HepG2 (cell line): ENCODE measurements around the gene LRSAM1. TPM values are rescaled to one million over a fixed set of nuclear protein-coding genes. Genes with fewer than 3 reads are reported as not detected.

ENCODE experiments used
- ATAC-seq: fragments of 200-7000 bp; cut with Tn5 transposase; 3 replicates; pipeline ENCODE4 v1.9.1; 2020; ENCODE audit warnings: mild to moderate bottlenecking, moderate library complexity
- BruUV-seq: library from RNA; stranded (reverse); fragments of 400-500 nt; replicated peaks from 2 replicates; lab custom pipeline; 2021; lab: Mats Ljungman, UMichigan
- CTCF ChIA-PET: fragments of 300-600 bp; formaldehyde crosslinking; extraction: SDS; loops from one replicate; lab custom pipeline; 2021; ENCODE audit warnings: low total read pairs, inconsistent platforms, low intra/inter-chr PET ratio; lab: Yijun Ruan, JAX
- POLR2A ChIA-PET: fragments of 350-600 bp; sonication (Branson Sonifier 250); formaldehyde crosslinking; loops from one replicate; lab custom pipeline; 2020; ENCODE audit warnings: antibody characterized with exemption, inconsistent platforms; lab: Yijun Ruan, JAX
- DNase-seq: peaks from one replicate; pipeline ENCODE4 v3.0.0-alpha.2; 2015; ENCODE audit warnings: low spot score
- FAIRE-seq: peaks from 3 replicates; lab custom pipeline; 2011; peaks lifted over from hg19 to GRCh38; lab: Jason Lieb, UNC
- H2AFZ ChIP-seq: one replicate; pipeline ENCODE4 v1.6.1; 2011; ENCODE audit warnings: low read length, inconsistent platforms
- H3K27ac ChIP-seq: fragments of 300-600 bp; 3 replicates; pipeline ENCODE4 v1.8.0; 2011; ENCODE audit warnings: mixed run types, mild to moderate bottlenecking, mixed read lengths, low read length, inconsistent platforms; ENCODE audit not compliant: insufficient read depth; ENCODE audit errors: extremely low read length
- H3K27me3 ChIP-seq, 2 experiments: fragments of 200-600 bp in 1 of 2; 2 replicates in 1 of 2; 3 replicates in 1 of 2; pipeline versions ENCODE4 v1.6.0 to v1.8.0; 2011; ENCODE audit warnings: low read length in 2 of 2, mild to moderate bottlenecking in 2 of 2, moderate library complexity in 2 of 2, inconsistent platforms in 1 of 2; ENCODE audit not compliant: insufficient read depth in 2 of 2, control insufficient read depth in 1 of 2
- H3K36me3 ChIP-seq, 2 experiments: fragments of 200-600 bp in 1 of 2; replicated peaks in 1 of 2; 2 replicates in 1 of 2; 3 replicates in 1 of 2; pipeline versions ENCODE4 v1.5.1 to v1.8.0; 2011; ENCODE audit warnings: low read length in 2 of 2, inconsistent platforms in 1 of 2; ENCODE audit not compliant: insufficient read depth in 2 of 2, control insufficient read depth in 1 of 2
- H3K4me1 ChIP-seq: 2 replicates; pipeline ENCODE4 v1.5.1; 2012; ENCODE audit warnings: low read length, inconsistent platforms; ENCODE audit not compliant: insufficient read depth
- H3K4me2 ChIP-seq: 2 replicates; pipeline ENCODE4 v1.6.0; 2011; ENCODE audit warnings: low read depth, low read length, inconsistent platforms
- H3K4me3 ChIP-seq, 3 experiments: fragments of 200-600 bp in 1 of 3; sonication (generic), shearing (Covaris generic) in 1 of 3; replicated peaks in 1 of 3; 2 replicates each; pipeline ENCODE4 v1.5.1; 2011 to 2016; ENCODE audit warnings: low read length in 3 of 3, inconsistent platforms in 2 of 3, low read depth in 2 of 3, mild to moderate bottlenecking in 2 of 3, control low read depth in 1 of 3, mixed read lengths in 1 of 3; ENCODE audit not compliant: insufficient read depth in 1 of 3
- H3K79me2 ChIP-seq: one replicate; pipeline ENCODE4 v1.6.1; 2011; ENCODE audit warnings: low read length, inconsistent platforms; ENCODE audit not compliant: insufficient read depth
- H3K9ac ChIP-seq: 2 replicates; pipeline ENCODE4 v1.6.0; 2011; ENCODE audit warnings: mild to moderate bottlenecking, low read depth, low read length, inconsistent platforms; ENCODE audit not compliant: insufficient read depth
- H3K9me3 ChIP-seq: 2 replicates; pipeline ENCODE4 v1.5.1; 2012; ENCODE audit warnings: mild to moderate bottlenecking, low read length
- H4K20me1 ChIP-seq: 2 replicates; pipeline ENCODE4 v1.6.0; 2011; ENCODE audit warnings: inconsistent platforms, mild to moderate bottlenecking, low read length, moderate library complexity; ENCODE audit not compliant: insufficient read depth
- CEBPG ChIP-seq: IDR thresholded peaks from 2 replicates; pipeline ENCODE4 v1.6.1; 2016
- HMG20A ChIP-seq: IDR thresholded peaks from 2 replicates; pipeline ENCODE4 v1.6.1; 2016; ENCODE audit warnings: borderline replicate concordance
- MAFG ChIP-seq: sonication (generic); formaldehyde crosslinking; IDR thresholded peaks from 2 replicates; pipeline ENCODE4 v1.5.1; 2020; ENCODE audit warnings: mild to moderate bottlenecking, missing genetic modification reagents
- RELA ChIP-seq: sonication (generic); formaldehyde crosslinking; IDR thresholded peaks from 2 replicates; pipeline ENCODE4 v1.4.0; 2020; ENCODE audit warnings: missing genetic modification reagents
- SIX4 ChIP-seq: sonication (generic); formaldehyde crosslinking; IDR thresholded peaks from 2 replicates; pipeline ENCODE4 v1.4.0; 2020; ENCODE audit warnings: missing genetic modification reagents
- ZFYVE20 ChIP-seq: sonication (generic); formaldehyde crosslinking; IDR thresholded peaks from 2 replicates; pipeline ENCODE4 v1.8.0; 2023; ENCODE audit warnings: low read depth, mild to moderate bottlenecking, moderate library complexity, missing genetic modification reagents, borderline replicate concordance
- ZMAT3 ChIP-seq: sonication (generic); formaldehyde crosslinking; conservative IDR thresholded peaks from 2 replicates; pipeline ENCODE4 v1.7.0; 2021; ENCODE audit warnings: missing genetic modification reagents
- ZNF296 ChIP-seq: sonication (generic); formaldehyde crosslinking; conservative IDR thresholded peaks from 2 replicates; pipeline ENCODE4 v1.5.0; 2020; ENCODE audit warnings: mild to moderate bottlenecking, missing genetic modification reagents
- ZNF34 ChIP-seq: sonication (generic); formaldehyde crosslinking; IDR thresholded peaks from 2 replicates; pipeline ENCODE4 v1.4.0; 2020; ENCODE audit warnings: mild to moderate bottlenecking, missing genetic modification reagents, borderline replicate concordance
- ZNF549 ChIP-seq: sonication (generic); formaldehyde crosslinking; IDR thresholded peaks from 2 replicates; pipeline ENCODE4 v1.5.0; 2020; ENCODE audit warnings: missing genetic modification reagents
- ZNF564 ChIP-seq: sonication (generic); formaldehyde crosslinking; IDR thresholded peaks from 2 replicates; pipeline ENCODE4 v1.8.1; 2023; ENCODE audit warnings: mild to moderate bottlenecking, missing genetic modification reagents
- ZNF678 ChIP-seq: sonication (generic); formaldehyde crosslinking; IDR thresholded peaks from 2 replicates; pipeline ENCODE4 v1.4.0; 2020; ENCODE audit warnings: mild to moderate bottlenecking, missing genetic modification reagents
- ZNF781 ChIP-seq: sonication (generic); formaldehyde crosslinking; IDR thresholded peaks from 2 replicates; pipeline ENCODE4 v1.5.1; 2020; ENCODE audit warnings: borderline replicate concordance, mild to moderate bottlenecking, missing genetic modification reagents; ENCODE audit errors: not compliant biosample characterization
- WGBS: methylation state at CpG from one replicate; pipeline ENCODE4 v1.1.6; 2017; ENCODE audit warnings: low lambda C conversion rate; 5-methylcytosine and 5-hydroxymethylcytosine counted together
- in situ Hi-C: cut with HindIII; loops from 2 replicates; pipeline ENCODE4 v1.10.0; 2017; ENCODE audit warnings: low pct_unique_long_range_greater_than_20kb; ENCODE audit not compliant: extremely low pct_ligation_motif_present
- intact Hi-C: fragments of 100-400 bp; cut with micrococcal nuclease; formaldehyde crosslinking; loops from one replicate; pipeline ENCODE4 v1.10.0; 2022; ENCODE audit not compliant: unreplicated experiment
- polyA plus RNA-seq, 8 experiments: library from polyadenylated mRNA; depleted of rRNA in 3 of 8; stranded (reverse) in 7 of 8; unstranded in 1 of 8; fragments of >200 nt; fragmentation: Illumina TruSeq in 4 of 8; extraction: Trizol in 4 of 8; gene quantifications; 2 replicates each; pipeline versions ENCODE4 v1.2.1 to v1.2.3, GENCODE V29; 2011 to 2016; ENCODE audit warnings: low read depth in 4 of 8, missing spikeins in 1 of 8, mixed read lengths in 1 of 8; ENCODE audit not compliant: insufficient read depth in 1 of 8
- total RNA-seq, 5 experiments: library from RNA; depleted of rRNA; stranded (reverse); fragments of >200 nt; fragmentation: Illumina TruSeq; extraction: Trizol; gene quantifications; 2 replicates each; pipeline ENCODE4 v1.2.3, GENCODE V29; 2016; ENCODE audit warnings: low read depth in 1 of 5
- TF ChIP-seq, protein P1 (sequence below): sonication (generic); formaldehyde crosslinking; IDR thresholded peaks from 2 replicates; pipeline ENCODE4 v1.8.1; 2023; ENCODE audit warnings: missing genetic modification reagents, inconsistent platforms, borderline replicate concordance
- TF ChIP-seq, protein P2 (sequence below): IDR thresholded peaks from 2 replicates; pipeline ENCODE4 v1.6.1; 2012; ENCODE audit warnings: inconsistent platforms

Gene LRSAM1
- total and polyA plus RNA-seq, 2 of the 13 experiments (the other 11 are each of a cell fraction or from before 2014, with no cell fraction given) = 8.7 to 10.2 TPM

DNA sequence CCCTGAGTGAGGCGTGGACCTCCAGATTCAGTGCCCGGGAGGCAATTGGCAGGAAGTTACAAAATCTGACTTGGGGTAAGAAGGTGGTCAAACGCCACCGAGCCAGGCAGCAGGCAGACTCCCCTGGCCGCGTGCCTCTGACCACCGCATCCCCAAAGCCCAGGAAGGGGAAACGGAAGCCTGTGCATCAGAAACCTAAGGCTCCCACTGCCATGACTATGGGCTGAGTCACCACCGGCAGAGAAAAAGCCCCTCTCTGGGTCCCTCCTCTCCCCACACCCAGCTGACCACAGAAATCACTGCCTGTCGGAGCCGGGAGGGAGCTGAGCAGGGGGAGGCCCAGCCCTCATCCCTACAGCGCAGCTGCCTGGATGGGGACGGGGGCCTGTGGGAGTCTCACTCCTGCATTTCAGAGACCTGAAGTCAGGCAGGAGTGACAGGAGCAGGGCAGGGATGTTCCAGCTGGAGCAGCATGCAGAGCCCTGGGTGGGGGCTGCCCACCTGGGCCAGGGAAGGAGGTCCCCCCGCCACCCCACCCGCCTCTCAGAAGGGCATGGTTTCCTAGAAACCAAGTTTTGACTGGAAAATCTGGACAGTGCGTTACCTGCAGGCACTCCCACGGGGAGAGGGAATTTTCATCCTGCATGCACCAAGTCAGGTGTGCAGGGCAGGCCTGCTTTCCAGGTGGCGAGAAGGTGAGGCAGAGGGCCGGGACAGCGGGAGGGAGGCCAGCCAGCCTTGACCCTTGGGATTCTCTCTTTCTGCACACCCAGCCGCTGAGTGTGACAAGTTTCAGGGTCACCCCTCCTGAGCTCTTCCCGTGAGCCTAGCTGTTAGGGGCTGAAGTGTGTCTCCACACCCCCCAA lies 68.2 kb downstream of the LRSAM1 start:
- no peak for DNase-seq

DNA sequence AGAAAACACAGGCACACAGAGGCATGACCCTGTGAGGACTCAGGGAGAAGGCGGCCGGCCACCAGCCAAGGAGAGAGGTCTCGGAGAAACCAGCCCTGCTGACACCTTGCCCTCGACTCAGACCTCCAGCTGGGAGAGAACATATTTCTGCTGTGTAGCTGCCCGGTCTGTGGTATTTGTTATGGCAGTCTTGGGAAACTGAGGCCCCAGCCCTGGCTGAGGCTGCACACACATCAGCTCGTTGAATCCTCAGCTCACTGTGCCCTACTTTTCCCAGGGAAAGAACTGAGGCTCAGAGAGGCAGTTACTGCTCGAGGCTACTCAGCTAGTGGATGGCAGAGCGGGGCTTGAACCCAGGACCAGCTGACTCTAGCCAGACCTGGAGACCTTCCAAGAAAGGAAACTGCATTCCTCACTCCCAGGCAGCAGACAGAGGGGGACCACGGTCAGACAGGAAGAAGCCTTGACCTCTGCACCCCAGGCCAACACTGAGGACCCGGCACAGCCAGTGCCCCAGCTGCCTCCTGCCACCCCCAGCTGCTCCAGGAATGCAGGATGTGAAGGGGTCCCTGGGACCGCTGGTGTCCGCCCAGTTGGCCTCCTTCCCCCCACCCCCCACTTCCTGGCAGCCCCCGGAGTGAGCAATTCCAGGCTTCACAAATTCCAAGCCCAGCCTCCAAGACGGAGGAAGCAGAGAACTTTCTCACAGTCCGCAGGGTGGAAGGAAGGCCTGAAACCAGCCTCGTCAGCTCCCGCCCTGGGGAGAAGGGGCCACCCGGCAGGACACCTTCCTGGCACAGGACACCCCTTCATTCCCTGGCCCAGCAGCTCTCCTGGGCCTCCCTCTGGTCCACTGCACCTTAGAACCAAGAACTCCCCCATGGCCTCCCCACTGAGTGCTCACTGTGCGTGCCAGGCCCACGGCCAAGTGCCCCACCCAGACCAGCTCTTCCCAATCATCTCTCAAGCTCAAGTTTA lies 69.9 kb downstream of the LRSAM1 start:
- no peak overlapping the region for H3K9ac ChIP-seq
- no peak overlapping the region for H3K4me3 ChIP-seq
- TF ChIP-seq ZNF781 (CRISPR knock-in tag) = no peak
- no peak for TF ChIP-seq MAFG (CRISPR knock-in tag)
- TF ChIP-seq HMG20A = no peak
- no peak for TF ChIP-seq ZMAT3 (CRISPR knock-in tag)
- no peak for TF ChIP-seq ZNF296 (CRISPR knock-in tag)
- TF ChIP-seq ZFYVE20 (CRISPR knock-in tag) = no peak
- TF ChIP-seq, protein P1, sequence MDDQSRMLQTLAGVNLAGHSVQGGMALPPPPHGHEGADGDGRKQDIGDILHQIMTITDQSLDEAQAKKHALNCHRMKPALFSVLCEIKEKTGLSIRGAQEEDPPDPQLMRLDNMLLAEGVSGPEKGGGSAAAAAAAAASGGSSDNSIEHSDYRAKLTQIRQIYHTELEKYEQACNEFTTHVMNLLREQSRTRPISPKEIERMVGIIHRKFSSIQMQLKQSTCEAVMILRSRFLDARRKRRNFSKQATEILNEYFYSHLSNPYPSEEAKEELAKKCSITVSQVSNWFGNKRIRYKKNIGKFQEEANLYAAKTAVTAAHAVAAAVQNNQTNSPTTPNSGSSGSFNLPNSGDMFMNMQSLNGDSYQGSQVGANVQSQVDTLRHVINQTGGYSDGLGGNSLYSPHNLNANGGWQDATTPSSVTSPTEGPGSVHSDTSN (CRISPR knock-in tag) = no peak
- TF ChIP-seq RELA (CRISPR knock-in tag) = no peak
- TF ChIP-seq CEBPG = no peak
- TF ChIP-seq ZNF549 (CRISPR knock-in tag) = no peak
- TF ChIP-seq ZNF564 (CRISPR knock-in tag) = no peak
- no peak for TF ChIP-seq SIX4
- TF ChIP-seq ZNF34 (CRISPR knock-in tag) = no peak
- no peak for TF ChIP-seq ZNF678 (CRISPR knock-in tag)

More for the DNA sequence above, 68.2 kb downstream of the LRSAM1 start:
- FAIRE-seq (no peak), ATAC-seq (no peak)
- 98% methylated on average over 20 of the region's 22 CpGs for WGBS
- no peaks in the 10 kb centered on the region for H4K20me1 ChIP-seq
- H2AFZ ChIP-seq = no peak overlapping the region
- no peak overlapping the region for H3K4me3 ChIP-seq
- ChIA-PET POLR2A (no interaction called here), CTCF (no interaction called here)
- BruUV-seq = no TSS peak
- H3K4me1 ChIP-seq = 0 out of 2 replicates have a peak, but pooled peaks cover 8% of the 10 kb centered on the region
- H3K9me3 ChIP-seq = peaks cover 10% of the 10 kb centered on the region
- no peak overlapping the region for H3K9ac ChIP-seq
- no peak overlapping the region for H3K27ac ChIP-seq
- no peaks in the 10 kb centered on the region for H3K79me2 ChIP-seq
- H3K4me2 ChIP-seq = no peak overlapping the region
- peaks cover 24 to 50% of the 10 kb centered on the region in 2 experiments for H3K36me3 ChIP-seq
- TF ChIP-seq, protein P2, sequence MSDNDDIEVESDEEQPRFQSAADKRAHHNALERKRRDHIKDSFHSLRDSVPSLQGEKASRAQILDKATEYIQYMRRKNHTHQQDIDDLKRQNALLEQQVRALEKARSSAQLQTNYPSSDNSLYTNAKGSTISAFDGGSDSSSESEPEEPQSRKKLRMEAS = no peak
- in situ Hi-C loops (no loop called here), intact Hi-C loops (no loop called here)
- H3K27me3 ChIP-seq = no peaks in the 10 kb centered on the region

More for the DNA sequence above, 69.9 kb downstream of the LRSAM1 start:
- peak; percentile 19; the same call in 2 of the 3 replicates for ATAC-seq
- no peak for DNase-seq
- POLR2A ChIA-PET = no interaction called here
- H3K4me2 ChIP-seq = no peak overlapping the region
- in situ Hi-C loops (no loop called here), intact Hi-C loops (no loop called here)
- H3K36me3 ChIP-seq = peaks cover 27 to 58% of the 10 kb centered on the region in 2 experiments
- no peak overlapping the region for H3K27ac ChIP-seq
- 88% methylated on average over 8 of the region's 20 CpGs for WGBS
- H3K9me3 ChIP-seq = peaks cover 23% of the 10 kb centered on the region
- FAIRE-seq = no peak
- no peaks in the 10 kb centered on the region for H3K27me3 ChIP-seq
- 0 out of 2 replicates have a peak, but pooled peaks cover 8% of the 10 kb centered on the region for H3K4me1 ChIP-seq
- no peaks in the 10 kb centered on the region for H4K20me1 ChIP-seq
- BruUV-seq = no TSS peak
- no peak overlapping the region for H2AFZ ChIP-seq
- no peaks in the 10 kb centered on the region for H3K79me2 ChIP-seq
- CTCF ChIA-PET = no interaction called here
